H9 (cell line): ENCODE measurements around the gene PCDH9. TPM values are rescaled to one million over a fixed set of nuclear protein-coding genes. Genes with fewer than 3 reads are reported as not detected.

Source experiments
- DNase-seq: peaks from one replicate; pipeline ENCODE4 v3.0.0-alpha.2; 2017
- H2AFZ ChIP-seq: one replicate; pipeline ENCODE4 v1.6.1; 2013; ENCODE audit warnings: mild to moderate bottlenecking, low read length, control low read depth, moderate library complexity
- H2AK5ac ChIP-seq: 2 replicates; pipeline ENCODE4 v1.6.1; 2013; ENCODE audit warnings: low read length, control low read depth, mixed read lengths; ENCODE audit not compliant: insufficient read length
- H2BK120ac ChIP-seq: one replicate; pipeline ENCODE4 v1.6.1; 2013; ENCODE audit warnings: low read depth, mild to moderate bottlenecking, low read length, control low read depth, inconsistent platforms; ENCODE audit not compliant: poor library complexity, severe bottlenecking
- H2BK12ac ChIP-seq: 2 replicates; pipeline ENCODE4 v1.6.1; 2013; ENCODE audit warnings: low read length, control low read depth, mixed read lengths, low read depth; ENCODE audit not compliant: insufficient read length
- H2BK15ac ChIP-seq: 2 replicates; pipeline ENCODE4 v1.6.1; 2013; ENCODE audit warnings: low read depth, low read length, control low read depth
- H2BK20ac ChIP-seq: one replicate; pipeline ENCODE4 v1.6.1; 2013; ENCODE audit warnings: low read depth, mild to moderate bottlenecking, low read length, control low read depth, inconsistent platforms; ENCODE audit not compliant: poor library complexity, severe bottlenecking
- H2BK5ac ChIP-seq: 2 replicates; pipeline ENCODE4 v1.6.1; 2013; ENCODE audit warnings: low read length, control low read depth, mixed read lengths; ENCODE audit not compliant: insufficient read length
- H3K14ac ChIP-seq: 2 replicates; pipeline ENCODE4 v1.6.1; 2013; ENCODE audit warnings: low read length, control low read depth; ENCODE audit not compliant: insufficient read depth
- H3K18ac ChIP-seq: 2 replicates; pipeline ENCODE4 v1.6.1; 2013; ENCODE audit warnings: low read depth, mild to moderate bottlenecking, mixed read lengths, low read length, control low read depth; ENCODE audit not compliant: insufficient read length
- H3K23ac ChIP-seq: 2 replicates; pipeline ENCODE4 v1.6.1; 2013; ENCODE audit warnings: low read length, control low read depth, mixed read lengths, low read depth; ENCODE audit not compliant: insufficient read length
- H3K23me2 ChIP-seq: 2 replicates; pipeline ENCODE4 v1.6.1; 2013; ENCODE audit warnings: low read depth, mild to moderate bottlenecking, mixed read lengths, low read length, control low read depth; ENCODE audit not compliant: insufficient read length, poor library complexity, severe bottlenecking
- H3K27ac ChIP-seq: 2 replicates; pipeline ENCODE4 v1.5.1; 2013; ENCODE audit warnings: low read length, control low read depth, mixed read lengths, low read depth; ENCODE audit not compliant: insufficient read length
- H3K27me3 ChIP-seq: 2 replicates; pipeline ENCODE4 v1.6.1; 2013; ENCODE audit warnings: low read length, control low read depth, inconsistent platforms; ENCODE audit not compliant: insufficient read depth
- H3K4ac ChIP-seq: 2 replicates; pipeline ENCODE4 v1.6.1; 2013; ENCODE audit warnings: low read depth, mild to moderate bottlenecking, control low read depth, inconsistent platforms, low read length, moderate library complexity
- H3K4me1 ChIP-seq: 2 replicates; pipeline ENCODE4 v1.6.1; 2013; ENCODE audit warnings: low read length, control low read depth, inconsistent platforms; ENCODE audit not compliant: insufficient read depth
- H3K4me2 ChIP-seq: 2 replicates; pipeline ENCODE4 v1.6.1; 2013; ENCODE audit warnings: low read length, control low read depth, mixed read lengths; ENCODE audit not compliant: insufficient read length, insufficient read depth
- H3K56ac ChIP-seq: 2 replicates; pipeline ENCODE4 v1.6.1; 2013; ENCODE audit warnings: low read depth, mild to moderate bottlenecking, mixed read lengths, low read length, control low read depth; ENCODE audit not compliant: insufficient read length
- H3K79me1 ChIP-seq: 2 replicates; pipeline ENCODE4 v1.6.1; 2013; ENCODE audit warnings: low read depth, mild to moderate bottlenecking, moderate library complexity, low read length, control low read depth, inconsistent platforms; ENCODE audit not compliant: insufficient read depth, poor library complexity, severe bottlenecking
- H3K79me2 ChIP-seq: 2 replicates; pipeline ENCODE4 v1.6.1; 2013; ENCODE audit warnings: low read length, control low read depth, inconsistent platforms; ENCODE audit not compliant: insufficient read depth
- H3K9ac ChIP-seq: 2 replicates; pipeline ENCODE4 v1.6.1; 2013; ENCODE audit warnings: low read length, control low read depth, mixed read lengths; ENCODE audit not compliant: insufficient read length; ENCODE audit errors: extremely low read depth
- H3K9me3 ChIP-seq: one replicate; pipeline ENCODE4 v1.6.1; 2013; ENCODE audit warnings: low read depth, low read length, inconsistent platforms; ENCODE audit not compliant: control insufficient read depth
- H3T11ph ChIP-seq: one replicate; pipeline ENCODE4 v1.6.1; 2013; ENCODE audit warnings: mild to moderate bottlenecking, low read length, control low read depth, inconsistent platforms
- H4K20me1 ChIP-seq: one replicate; pipeline ENCODE4 v1.6.1; 2013; ENCODE audit not compliant: control insufficient read depth, insufficient read length, insufficient read depth
- H4K5ac ChIP-seq: 2 replicates; pipeline ENCODE4 v1.6.1; 2013; ENCODE audit warnings: low read depth, mild to moderate bottlenecking, mixed read lengths, low read length, control low read depth; ENCODE audit not compliant: insufficient read length
- H4K8ac ChIP-seq: replicated peaks from 2 replicates; pipeline ENCODE4 v1.6.1; 2013; ENCODE audit warnings: low read length, control low read depth, mixed read lengths, low read depth; ENCODE audit not compliant: insufficient read length
- H4K91ac ChIP-seq: 2 replicates; pipeline ENCODE4 v1.6.1; 2013; ENCODE audit warnings: low read depth, mild to moderate bottlenecking, moderate library complexity, mixed read lengths, low read length, control low read depth; ENCODE audit not compliant: insufficient read length
- H3K27ac Mint-ChIP-seq, 3 experiments: 2 replicates in 2 of 3; 3 replicates in 1 of 3; pipeline ENCODE4 v1.8.0; 2020 to 2021; ENCODE audit warnings: mixed read lengths in 3 of 3, mild to moderate bottlenecking in 1 of 3, moderate library complexity in 1 of 3
- H3K27me3 Mint-ChIP-seq: 2 replicates; pipeline ENCODE4 v1.8.0; 2021; ENCODE audit warnings: low read depth, mild to moderate bottlenecking, moderate library complexity, mixed read lengths
- H3K36me3 Mint-ChIP-seq, 3 experiments: 2 replicates in 2 of 3; 3 replicates in 1 of 3; pipeline ENCODE4 v1.8.0; 2020 to 2021; ENCODE audit warnings: low read depth in 3 of 3, mixed read lengths in 3 of 3; ENCODE audit not compliant: insufficient read depth in 1 of 3
- H3K4me1 Mint-ChIP-seq, 2 experiments: 2 replicates each; pipeline ENCODE4 v1.8.0; 2020; ENCODE audit warnings: mixed read lengths in 2 of 2
- H3K4me3 Mint-ChIP-seq, 2 experiments: 2 replicates in 1 of 2; 3 replicates in 1 of 2; pipeline ENCODE4 v1.8.0; 2020 to 2021; ENCODE audit warnings: mild to moderate bottlenecking in 2 of 2, mixed read lengths in 2 of 2, moderate library complexity in 1 of 2
- H3K9me3 Mint-ChIP-seq, 2 experiments: 2 replicates in 1 of 2; 3 replicates in 1 of 2; pipeline ENCODE4 v1.8.0; 2020; ENCODE audit warnings: mild to moderate bottlenecking in 2 of 2, mixed read lengths in 2 of 2, moderate library complexity in 1 of 2
- WGBS: extraction: QIAGEN DNeasy Blood & Tissue Kit; methylation state at CpG from one replicate; pipeline ENCODE4 v1.1.7; 2013; ENCODE audit warnings: missing lambda C conversion rate, low lambda C conversion rate, mixed read lengths; ENCODE audit not compliant: insufficient read length; ENCODE audit errors: extremely low coverage; 5-methylcytosine and 5-hydroxymethylcytosine counted together
- total RNA-seq: library from RNA; stranded (reverse); gene quantifications from 2 replicates; pipeline ENCODE4 v1.2.1, GENCODE V29; 2021
- TF ChIP-seq, protein P1 (sequence below): fragments of 200-600 bp; sonication (generic); conservative IDR thresholded peaks from 3 replicates; pipeline ENCODE4 v1.8.0; 2021; ENCODE audit warnings: antibody characterized with exemption, mild to moderate bottlenecking

PCDH9 gene
- total RNA-seq, 1 experiment from 2014 or later = 0.11 TPM

DNA sequence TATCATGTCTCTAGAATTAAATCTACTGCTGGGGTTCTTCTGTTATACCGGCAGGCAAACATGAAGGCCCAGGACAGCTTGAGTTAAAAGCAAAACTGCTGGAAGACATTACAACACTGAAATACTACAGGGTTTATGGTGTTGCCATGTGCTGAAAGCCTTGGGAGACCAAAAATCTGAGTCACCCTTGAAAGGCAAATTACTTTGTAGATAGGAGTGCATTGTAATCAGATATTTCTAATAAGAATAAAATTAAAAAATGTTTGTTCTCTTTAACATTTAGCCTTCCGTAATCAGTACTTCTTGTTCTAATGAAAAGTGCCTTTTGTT, 181.3 kb downstream of the PCDH9 start:
- Histone ChIP-seq H2BK20ac (no peak overlapping the region), H2AFZ (no peak overlapping the region), H3K9ac (no peak overlapping the region), H2BK120ac (no peak overlapping the region), H4K20me1 (no peaks in the 10 kb centered on the region), H3K79me2 (no peaks in the 10 kb centered on the region), H3K4me2 (no peak overlapping the region), H2BK15ac (no peak overlapping the region), H2BK5ac (no peak overlapping the region), H3K27ac (no peak overlapping the region), H3K56ac (no peak overlapping the region), H3K23me2 (no peaks in the 10 kb centered on the region), H3K4me1 (no peaks in the 10 kb centered on the region), H3K14ac (no peak overlapping the region), H3K27me3 (no peaks in the 10 kb centered on the region), H2AK5ac (no peak overlapping the region), H3T11ph (no peak overlapping the region), H4K5ac (no peak overlapping the region), H4K91ac (no peak overlapping the region), H3K9me3 (no peaks in the 10 kb centered on the region), H3K23ac (no peak overlapping the region), H4K8ac (no peak overlapping the region), H3K79me1 (no peaks in the 10 kb centered on the region), H3K18ac (no peak overlapping the region), H3K4ac (no peak overlapping the region), H2BK12ac (no peak overlapping the region)
- peaks cover 6 to 7% of the 10 kb centered on the region in 2 experiments for H3K4me1 Mint-ChIP-seq
- TF ChIP-seq, protein P1, sequence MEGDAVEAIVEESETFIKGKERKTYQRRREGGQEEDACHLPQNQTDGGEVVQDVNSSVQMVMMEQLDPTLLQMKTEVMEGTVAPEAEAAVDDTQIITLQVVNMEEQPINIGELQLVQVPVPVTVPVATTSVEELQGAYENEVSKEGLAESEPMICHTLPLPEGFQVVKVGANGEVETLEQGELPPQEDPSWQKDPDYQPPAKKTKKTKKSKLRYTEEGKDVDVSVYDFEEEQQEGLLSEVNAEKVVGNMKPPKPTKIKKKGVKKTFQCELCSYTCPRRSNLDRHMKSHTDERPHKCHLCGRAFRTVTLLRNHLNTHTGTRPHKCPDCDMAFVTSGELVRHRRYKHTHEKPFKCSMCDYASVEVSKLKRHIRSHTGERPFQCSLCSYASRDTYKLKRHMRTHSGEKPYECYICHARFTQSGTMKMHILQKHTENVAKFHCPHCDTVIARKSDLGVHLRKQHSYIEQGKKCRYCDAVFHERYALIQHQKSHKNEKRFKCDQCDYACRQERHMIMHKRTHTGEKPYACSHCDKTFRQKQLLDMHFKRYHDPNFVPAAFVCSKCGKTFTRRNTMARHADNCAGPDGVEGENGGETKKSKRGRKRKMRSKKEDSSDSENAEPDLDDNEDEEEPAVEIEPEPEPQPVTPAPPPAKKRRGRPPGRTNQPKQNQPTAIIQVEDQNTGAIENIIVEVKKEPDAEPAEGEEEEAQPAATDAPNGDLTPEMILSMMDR = no peak
- DNase-seq = no peak
- no peaks in the 10 kb centered on the region for H3K9me3 Mint-ChIP-seq
- H3K27ac Mint-ChIP-seq = no peak overlapping the region
- H3K36me3 Mint-ChIP-seq = no peaks in the 10 kb centered on the region
- no peaks in the 10 kb centered on the region for H3K27me3 Mint-ChIP-seq
- no peak overlapping the region for H3K4me3 Mint-ChIP-seq
- no CpG with 5 or more reads among the region's 2 CpGs for WGBS
